Endothelial cell of umbilical vein (primary cell): ENCODE data around the gene PLPPR4.

Experiments
- CTCF ChIP-seq, 2 donors: IDR thresholded peaks; 1 replicate in 1 of 2; 2 replicates in 1 of 2; pipeline ENCODE4 v1.5.1; 2011; ENCODE audit warnings: low read length in 2 of 2, mild to moderate bottlenecking in 2 of 2, moderate library complexity in 2 of 2, control low read depth in 1 of 2, inconsistent platforms in 1 of 2, low read depth in 1 of 2; ENCODE audit not compliant: insufficient read depth in 1 of 2; ENCODE audit errors: extremely low read depth in 1 of 2
- GATA2 ChIP-seq: IDR thresholded peaks from 2 replicates; pipeline ENCODE4 v1.7.0; 2011; ENCODE audit warnings: low read depth, mild to moderate bottlenecking, moderate library complexity, mixed read lengths, low read length; ENCODE audit not compliant: insufficient read length, insufficient read depth
- MYC ChIP-seq: IDR thresholded peaks from one replicate; pipeline ENCODE4 v1.6.1; 2011; ENCODE audit warnings: mild to moderate bottlenecking, low read depth, low read length
- POLR2AphosphoS5 ChIP-seq: IDR thresholded peaks from 2 replicates; pipeline ENCODE4 v1.6.1; 2012; ENCODE audit warnings: low read depth, mild to moderate bottlenecking, control low read depth, low read length, moderate library complexity; ENCODE audit not compliant: insufficient read depth

DNA sequence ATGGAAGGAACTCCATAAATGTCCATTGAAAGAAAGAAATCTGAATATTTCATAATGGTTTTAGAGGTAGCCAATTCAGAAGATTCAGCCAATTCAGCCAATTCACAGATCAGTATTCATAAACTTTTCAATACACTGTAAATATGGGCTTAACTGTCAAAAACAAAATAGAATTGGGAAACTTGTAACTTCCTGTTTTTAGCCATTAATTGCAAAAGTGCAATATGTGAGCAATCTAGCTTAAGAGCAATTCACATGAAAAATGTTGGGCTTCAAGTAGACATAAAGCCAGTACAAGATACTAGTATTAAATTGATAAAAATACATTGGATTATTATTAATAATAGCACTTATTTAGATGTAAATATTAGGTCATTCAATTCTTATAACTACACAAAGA, 27.5 kb upstream of the PLPPR4 start:
- TF ChIP-seq CTCF (IDR thresholded peaks at IDR 0.05; ENCODE audit: extremely low read depth in 1 of 2, insufficient read depth in 1 of 2, low read depth in 1 of 2, low read length in 2 of 2) (no peak), POLR2AphosphoS5 (no peak), GATA2 (no peak), MYC (no peak)
